HG02642 (cell line): ENCODE data around the gene MPP2.
"Not testable (repeated sequence)": the region's sequence is repeated elsewhere in the genome, so short reads cannot be mapped to it uniquely, and the experiment has no call there.

Source experiments
- ATAC-seq: cut with Tn5 transposase; IDR thresholded peaks from one replicate; pipeline ENCODE4 v1.9.1; 2021; ENCODE audit warnings: mild to moderate bottlenecking; ENCODE audit not compliant: unreplicated experiment, poor library complexity

Gene MPP2

DNA sequence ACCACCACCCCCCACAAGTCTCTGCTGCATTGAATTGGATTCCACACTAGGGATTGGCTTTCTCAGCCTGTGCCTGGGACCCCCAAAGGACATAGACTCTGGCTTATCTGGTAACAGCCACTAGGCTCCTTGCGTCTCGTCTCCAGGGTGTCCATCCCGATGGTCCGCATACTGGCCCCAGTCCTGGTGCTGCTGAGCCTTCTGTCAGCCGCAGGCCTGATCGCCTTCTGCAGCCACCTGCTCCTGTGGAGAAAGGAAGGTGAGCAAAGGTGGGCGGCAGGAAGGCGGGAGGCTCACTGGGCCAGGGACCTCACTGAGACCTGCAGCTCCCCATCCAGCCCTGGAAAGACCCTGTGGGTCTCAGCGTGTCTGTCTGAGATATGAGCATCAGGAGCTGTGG lies 52.3 kb downstream of the MPP2 start:
- no peak for ATAC-seq

DNA sequence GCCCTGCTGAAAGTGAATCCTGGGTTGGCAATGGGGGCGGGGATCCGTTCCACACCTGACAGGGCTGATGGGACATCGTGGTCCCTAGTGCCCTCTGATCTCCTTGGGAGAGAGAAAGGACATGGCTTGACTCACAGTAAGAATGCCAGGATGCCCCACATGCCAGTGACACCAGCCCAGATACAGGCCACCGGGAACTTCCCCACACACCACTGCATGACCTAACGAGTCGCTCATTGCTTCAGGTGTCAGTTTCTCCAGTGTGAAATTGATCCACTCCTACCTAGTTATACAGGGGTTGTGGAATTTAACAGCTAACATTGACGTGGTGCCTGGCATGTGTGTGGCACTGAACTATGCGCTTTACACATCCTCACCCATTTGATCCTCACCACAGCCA lies 52.8 kb downstream of the MPP2 start:
- no peak for ATAC-seq

- ATAC-seq, result no peak
Observed at GRCh38 chr17:43853546-43853945, 53.8 kb downstream of the MPP2 start.

GRCh38 chr17:43852571-43852970 lies 54.8 kb downstream of the MPP2 start:
- ATAC-seq, result no peak

GRCh38 chr17:43849116-43849515 lies 58.2 kb downstream of the MPP2 start:
- ATAC-seq, result no peak

DNA sequence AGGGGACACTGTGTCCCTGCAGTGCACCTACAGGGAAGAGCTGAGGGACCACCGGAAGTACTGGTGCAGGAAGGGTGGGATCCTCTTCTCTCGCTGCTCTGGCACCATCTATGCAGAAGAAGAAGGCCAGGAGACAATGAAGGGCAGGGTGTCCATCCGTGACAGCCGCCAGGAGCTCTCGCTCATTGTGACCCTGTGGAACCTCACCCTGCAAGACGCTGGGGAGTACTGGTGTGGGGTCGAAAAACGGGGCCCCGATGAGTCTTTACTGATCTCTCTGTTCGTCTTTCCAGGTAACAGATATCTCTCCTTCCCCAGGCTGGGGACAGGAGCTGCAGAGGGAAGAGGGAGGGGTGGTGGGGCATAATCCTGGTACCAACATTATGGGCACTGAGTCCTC lies 58.7 kb downstream of the MPP2 start:
- ATAC-seq, result no peak

DNA sequence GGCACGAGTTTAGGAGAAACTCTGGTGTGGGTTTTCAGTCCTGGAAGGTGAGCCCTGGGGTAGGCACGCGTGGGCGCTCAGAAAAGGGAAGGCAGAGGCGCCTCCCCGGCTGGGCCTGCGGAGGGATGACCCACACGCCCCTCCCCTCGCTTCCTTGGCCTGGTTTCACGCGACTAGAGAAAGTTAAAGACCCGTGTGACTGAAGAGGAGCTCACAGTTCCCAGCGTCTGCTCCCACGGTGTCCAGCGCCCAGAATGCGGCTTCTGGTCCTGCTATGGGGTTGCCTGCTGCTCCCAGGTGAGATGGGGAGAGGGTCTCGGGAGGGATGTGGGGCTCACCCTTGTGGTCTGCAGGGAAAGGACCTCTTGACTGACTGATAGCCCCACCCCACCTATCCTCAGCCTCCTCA lies 60.4 kb downstream of the MPP2 start, which contains the start of gene CD300LG:
CD300LG (plus strand) TSS at position 214 of the 409 bp plus-strand sequence; CDS start at position 255, 41 bp downstream.
- ATAC-seq, result no peak

DNA sequence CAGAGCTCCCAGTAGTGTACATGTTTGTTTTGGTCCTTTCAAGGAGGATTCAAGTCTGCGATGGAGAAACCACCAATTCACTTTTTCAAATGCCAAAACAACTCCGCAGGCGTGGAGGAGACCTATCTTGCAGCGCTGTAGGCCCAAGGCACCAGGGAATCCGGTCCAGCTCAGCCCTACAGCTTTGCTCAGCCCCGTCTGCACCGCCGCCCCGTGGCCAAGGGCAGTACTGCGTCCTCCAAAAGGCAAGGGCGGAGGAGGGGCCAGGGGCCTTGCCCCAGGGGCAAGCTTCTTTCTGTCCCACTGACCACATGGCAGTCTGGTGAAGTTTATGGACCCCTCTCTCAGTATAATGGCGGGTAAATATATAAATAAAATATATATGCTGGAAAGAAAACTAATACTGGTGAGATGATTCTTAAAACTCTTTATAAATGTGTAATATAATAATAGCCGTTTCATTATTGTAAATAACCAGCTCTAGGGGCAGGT lies 61.1 kb downstream of the MPP2 start:
- ATAC-seq, result peak; percentile 53

DNA sequence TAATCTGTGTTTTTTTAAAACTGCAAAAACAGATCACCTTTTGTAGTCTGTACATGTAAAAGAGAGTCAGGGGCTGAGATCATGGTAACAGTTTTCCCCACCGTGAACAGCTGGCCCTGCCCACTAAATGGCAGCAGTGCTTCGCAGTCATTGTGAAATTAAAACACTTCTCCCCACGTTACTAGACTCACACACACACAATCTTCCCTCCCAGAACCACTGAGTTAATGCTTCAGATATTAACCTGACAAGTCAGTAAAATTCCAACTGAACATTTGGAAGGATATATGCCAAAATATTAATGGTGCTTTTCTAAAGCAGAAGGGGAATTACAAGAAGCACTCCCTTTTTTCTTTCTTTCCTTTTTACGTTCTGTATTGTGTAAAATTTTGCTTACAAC lies 61.6 kb downstream of the MPP2 start:
- no peak for ATAC-seq

DNA sequence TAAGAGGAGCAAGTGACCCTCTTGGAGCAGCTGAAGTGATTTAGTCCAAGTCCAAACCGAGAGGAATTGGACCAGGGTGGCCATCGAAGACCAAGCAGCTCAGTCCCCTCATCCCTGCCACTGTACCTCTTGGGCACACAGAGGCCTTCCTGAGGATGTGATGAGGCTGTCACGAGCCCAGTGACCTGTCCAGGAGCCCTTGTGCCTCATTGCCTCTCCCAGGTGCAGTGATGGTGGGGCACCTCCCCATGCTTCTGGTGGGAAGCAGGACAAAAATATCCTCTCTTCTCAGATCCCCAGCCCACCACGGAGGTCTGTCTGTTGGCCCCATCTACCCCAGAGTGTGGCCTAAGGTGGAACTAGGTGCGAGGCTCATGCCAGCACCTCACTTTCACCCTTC lies 63.1 kb downstream of the MPP2 start:
- no peak for ATAC-seq

GRCh38 chr17:43842975-43843325 lies 64.4 kb downstream of the MPP2 start:
- ATAC-seq, result no peak

DNA sequence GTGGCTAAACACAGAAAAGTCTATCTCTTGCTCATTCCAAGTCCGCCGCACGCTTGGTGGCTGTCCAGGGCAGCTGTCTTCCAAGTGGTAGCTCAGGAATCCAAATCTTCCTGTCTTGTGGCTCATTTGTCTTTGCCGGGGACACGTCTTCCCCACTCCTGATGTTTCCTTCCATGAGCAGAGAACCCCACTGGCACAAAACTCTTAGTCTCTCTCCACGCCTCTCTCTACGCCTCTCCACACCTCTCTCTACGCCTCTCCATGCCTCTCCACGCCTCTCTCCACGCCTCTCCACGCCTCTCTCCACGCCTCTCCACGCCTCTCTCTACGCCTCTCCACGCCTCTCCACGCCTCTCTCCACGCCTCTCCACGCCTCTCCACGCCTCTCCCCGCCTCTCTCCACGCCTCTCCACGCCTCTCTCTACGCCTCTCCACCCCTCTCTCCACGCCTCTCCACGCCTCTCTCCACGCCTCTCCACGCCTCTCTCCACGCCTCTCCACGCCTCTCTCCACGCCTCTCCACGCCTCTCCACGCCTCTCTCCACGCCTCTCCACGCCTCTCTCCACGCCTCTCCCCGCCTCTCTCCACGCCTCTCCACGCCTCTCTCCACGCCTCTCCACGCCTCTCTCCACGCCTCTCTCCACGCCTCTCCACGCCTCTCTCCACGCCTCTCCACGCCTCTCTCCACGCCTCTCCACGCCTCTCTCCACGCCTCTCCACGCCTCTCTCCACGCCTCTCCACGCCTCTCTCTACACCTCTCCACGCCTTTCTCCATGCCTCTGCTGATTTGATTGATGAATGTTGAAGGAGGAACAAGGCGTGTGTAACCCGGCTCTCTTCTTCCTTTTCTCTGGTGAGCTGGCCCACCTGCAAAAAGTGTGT lies 65.0 kb downstream of the MPP2 start:
- not testable (repeated sequence) for ATAC-seq

DNA sequence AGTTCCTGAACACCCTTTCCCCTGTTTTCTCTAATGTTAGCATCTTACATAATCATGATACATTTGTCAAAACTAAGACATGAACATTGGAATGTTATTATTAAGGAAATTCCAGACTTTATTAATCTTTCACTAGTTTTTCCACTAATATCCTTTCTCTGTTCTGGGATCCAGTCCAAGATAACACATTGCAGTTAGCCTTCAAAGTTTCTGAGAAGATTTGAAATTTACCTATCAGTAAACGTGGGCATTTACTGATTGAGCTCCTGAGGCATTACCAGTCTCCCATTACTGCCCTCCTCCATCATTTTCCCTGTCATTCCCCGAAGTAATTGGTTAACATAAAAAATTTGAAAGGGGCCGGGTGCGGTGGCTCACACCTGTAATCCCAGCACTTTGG lies 66.1 kb downstream of the MPP2 start:
- no peak for ATAC-seq

DNA sequence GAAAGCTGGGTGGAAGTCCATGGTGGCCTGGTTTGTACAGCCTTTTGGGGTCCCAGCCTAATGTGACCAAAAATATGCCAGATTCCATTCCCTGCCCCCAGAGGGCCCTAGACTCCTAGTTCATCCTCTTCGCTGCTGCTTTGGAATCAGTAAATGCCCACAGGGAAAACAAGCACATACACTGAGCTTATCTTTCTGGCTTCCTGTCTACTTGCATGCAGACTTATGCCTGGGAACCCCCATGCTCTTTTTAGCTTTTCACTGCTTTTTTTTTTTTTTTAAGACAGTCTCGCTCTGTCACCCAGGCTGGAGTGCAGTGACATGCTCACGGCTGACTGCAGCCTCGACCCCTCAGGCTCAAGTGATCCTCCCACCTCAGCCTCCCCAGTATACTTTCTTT lies 66.5 kb downstream of the MPP2 start:
- ATAC-seq, result no peak

- ATAC-seq, result no peak
Observed at GRCh38 chr17:43839670-43840108, 67.6 kb downstream of the MPP2 start.

GRCh38 chr17:43834106-43834505 lies 73.2 kb downstream of the MPP2 start:
- ATAC-seq, result no peak

GRCh38 chr17:43832976-43833829 lies 74.1 kb downstream of the MPP2 start, which contains the start of gene MPP3:
Gene MPP3, minus strand, starts transcription at chr17:43833146. Its CDS starts 1,240 bp downstream, at chr17:43831906.
- no peak for ATAC-seq

DNA sequence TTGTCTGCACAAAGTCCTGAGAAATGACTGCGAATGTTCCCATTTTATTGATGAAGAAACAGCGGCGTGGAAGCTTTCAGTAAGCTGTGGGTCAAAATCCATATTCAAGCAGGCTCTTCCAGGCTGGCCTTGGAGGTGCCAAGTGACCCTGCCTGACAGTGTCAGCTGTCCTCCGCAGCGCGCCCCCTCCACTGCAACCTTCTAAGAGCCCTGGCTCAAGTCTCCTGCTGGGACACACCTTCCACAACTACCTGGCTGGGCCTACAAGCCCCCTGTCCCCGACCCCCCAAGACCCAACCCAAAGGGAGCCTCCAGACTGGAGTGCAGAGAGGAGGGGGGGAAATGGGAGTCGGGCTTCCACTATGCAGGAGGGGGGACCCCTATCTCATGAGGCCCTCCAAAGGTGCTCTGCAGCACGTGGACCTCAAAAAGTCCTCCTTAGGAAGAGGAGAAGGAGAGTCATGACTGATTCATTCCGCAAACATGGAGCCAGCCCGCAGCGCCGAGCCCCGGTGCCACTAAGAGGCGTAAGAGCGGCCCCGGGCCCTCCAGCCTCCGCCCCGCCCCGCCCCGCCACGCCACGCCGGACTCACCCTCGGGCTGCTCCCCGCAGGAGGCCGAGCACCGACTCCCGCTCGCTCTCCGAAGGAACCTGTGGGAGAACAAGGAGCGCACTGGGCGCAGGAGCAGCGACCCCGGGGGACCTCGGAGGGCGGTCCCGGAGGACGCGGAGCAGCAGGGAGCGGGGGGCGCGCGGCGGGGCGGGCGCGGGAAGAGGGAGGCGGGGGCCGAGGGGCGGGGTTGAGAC lies 75.0 kb downstream of the MPP2 start:
- no peak for ATAC-seq

DNA sequence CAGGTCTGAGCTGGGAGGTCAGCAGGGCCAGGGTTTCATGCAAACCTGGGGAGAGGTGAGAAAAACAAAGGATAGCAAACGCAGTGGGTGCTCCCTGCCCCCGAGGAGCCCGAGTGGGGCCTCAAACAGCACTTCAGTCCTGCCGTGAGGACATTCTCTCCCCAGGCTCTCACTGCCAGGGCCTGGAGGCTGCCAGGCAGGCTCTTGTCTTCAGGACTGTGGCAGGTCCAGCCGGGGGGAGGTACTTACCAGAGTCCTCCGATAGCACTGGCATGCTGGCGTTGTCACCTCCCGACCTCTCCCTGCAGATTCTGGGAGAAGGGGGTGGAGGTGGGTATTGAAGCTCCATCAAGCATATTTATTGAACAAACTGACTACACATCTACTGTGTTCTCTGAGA lies 75.7 kb downstream of the MPP2 start:
- no peak for ATAC-seq

- no peak for ATAC-seq
Observed at GRCh38 chr17:43830510-43831140, 76.7 kb downstream of the MPP2 start.
